Measurements from ENCODE around the gene MTUS2.
"Not testable (repeated sequence)": the region's sequence is repeated elsewhere in the genome, so short reads cannot be mapped to it uniquely, and the experiment has no call there.

Gene MTUS2

GRCh38 chr13:29190298-29190697 lies 370.2 kb downstream of the MTUS2 start:
- H3K4me3 ChIP-seq (ENCODE audit: low read length) = no peak overlapping the region
- TF ChIP-seq, protein P1, sequence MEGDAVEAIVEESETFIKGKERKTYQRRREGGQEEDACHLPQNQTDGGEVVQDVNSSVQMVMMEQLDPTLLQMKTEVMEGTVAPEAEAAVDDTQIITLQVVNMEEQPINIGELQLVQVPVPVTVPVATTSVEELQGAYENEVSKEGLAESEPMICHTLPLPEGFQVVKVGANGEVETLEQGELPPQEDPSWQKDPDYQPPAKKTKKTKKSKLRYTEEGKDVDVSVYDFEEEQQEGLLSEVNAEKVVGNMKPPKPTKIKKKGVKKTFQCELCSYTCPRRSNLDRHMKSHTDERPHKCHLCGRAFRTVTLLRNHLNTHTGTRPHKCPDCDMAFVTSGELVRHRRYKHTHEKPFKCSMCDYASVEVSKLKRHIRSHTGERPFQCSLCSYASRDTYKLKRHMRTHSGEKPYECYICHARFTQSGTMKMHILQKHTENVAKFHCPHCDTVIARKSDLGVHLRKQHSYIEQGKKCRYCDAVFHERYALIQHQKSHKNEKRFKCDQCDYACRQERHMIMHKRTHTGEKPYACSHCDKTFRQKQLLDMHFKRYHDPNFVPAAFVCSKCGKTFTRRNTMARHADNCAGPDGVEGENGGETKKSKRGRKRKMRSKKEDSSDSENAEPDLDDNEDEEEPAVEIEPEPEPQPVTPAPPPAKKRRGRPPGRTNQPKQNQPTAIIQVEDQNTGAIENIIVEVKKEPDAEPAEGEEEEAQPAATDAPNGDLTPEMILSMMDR (conservative IDR thresholded peaks at IDR 0.05; ENCODE audit: low read depth, low read length) = no peak
- DNase-seq (ENCODE audit: low read depth) = no peak

GRCh38 chr13:29193083-29193482 lies 372.9 kb downstream of the MTUS2 start:
- TF ChIP-seq, protein P1 (conservative IDR thresholded peaks at IDR 0.05; ENCODE audit: low read depth, low read length) = no peak
- H3K4me3 ChIP-seq (ENCODE audit: low read length) = no peak overlapping the region
- no peak for DNase-seq (ENCODE audit: low read depth)

DNA sequence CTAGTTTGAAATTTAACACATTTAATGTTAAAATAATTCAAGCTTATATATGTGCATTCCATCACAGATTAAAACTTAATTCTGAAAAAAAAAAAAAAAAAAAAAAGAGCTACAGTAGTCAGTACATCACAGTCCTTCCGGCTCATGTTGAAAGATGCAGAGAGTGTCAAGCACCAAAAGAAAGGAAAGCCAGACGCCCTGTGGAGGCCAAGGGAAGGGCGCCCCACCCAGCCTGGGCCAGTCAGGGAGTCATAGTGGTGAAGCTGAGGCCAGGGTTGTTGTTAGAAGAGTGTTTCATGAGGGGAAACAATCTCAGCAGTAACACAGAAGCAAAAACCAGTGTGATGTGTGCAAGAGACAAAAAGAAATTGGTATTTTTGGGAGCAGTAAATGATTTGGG lies 375.3 kb downstream of the MTUS2 start:
- H3K4me3 ChIP-seq (ENCODE audit: low read length) = no peak overlapping the region
- TF ChIP-seq, protein P1 (conservative IDR thresholded peaks at IDR 0.05; ENCODE audit: low read depth, low read length) = no peak
- no peak for DNase-seq (ENCODE audit: low read depth)

GRCh38 chr13:29196409-29197074 lies 376.4 kb downstream of the MTUS2 start:
- TF ChIP-seq, protein P1 (conservative IDR thresholded peaks at IDR 0.05; ENCODE audit: low read depth, low read length) = no peak
- no peak for DNase-seq (ENCODE audit: low read depth)
- H3K4me3 ChIP-seq (ENCODE audit: low read length) = no peak overlapping the region

DNA sequence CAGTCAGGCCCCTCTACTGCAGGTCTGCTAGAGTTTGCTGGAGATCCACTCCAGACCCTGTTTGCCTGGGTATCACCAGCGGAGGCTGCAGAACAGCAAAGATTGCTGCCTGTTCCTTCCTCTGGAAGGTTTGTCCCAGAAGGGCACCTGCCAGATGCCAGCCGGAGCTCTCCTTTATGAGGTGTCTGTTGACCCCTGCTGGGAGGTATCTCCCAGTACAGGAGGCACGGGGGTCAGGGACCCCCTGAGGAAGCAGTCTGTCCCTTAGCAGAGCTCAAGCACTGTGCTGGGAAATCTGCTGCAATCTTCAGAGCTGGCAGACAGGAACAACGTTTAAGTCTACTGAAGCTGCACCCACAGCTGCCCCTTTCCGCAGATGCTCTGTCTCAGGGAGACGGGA lies 382.6 kb downstream of the MTUS2 start:
- not testable (repeated sequence) for DNase-seq (ENCODE audit: low read depth); H3K4me3 ChIP-seq (ENCODE audit: low read length)

DNA sequence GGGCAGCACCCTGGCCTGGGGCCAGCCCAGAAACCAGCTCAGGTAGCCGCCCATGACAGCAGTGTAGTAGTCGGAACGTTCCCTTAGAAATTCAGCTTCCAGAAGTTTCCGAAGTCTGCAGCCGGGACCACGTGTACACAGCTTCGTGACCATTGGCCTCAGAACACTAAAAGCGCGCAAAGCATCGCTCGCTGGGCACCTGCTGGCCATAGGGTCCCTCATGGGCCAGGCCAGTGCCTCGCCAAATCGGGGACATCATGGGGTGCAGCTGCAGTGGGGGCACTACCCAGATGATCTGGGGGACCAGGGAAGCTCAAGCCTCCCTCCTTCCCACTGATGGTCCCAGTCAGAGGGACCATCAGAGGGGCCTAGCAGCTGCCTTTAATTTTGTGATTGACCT lies 384.5 kb downstream of the MTUS2 start:
- DNase-seq (ENCODE audit: low read depth) = no peak
- TF ChIP-seq, protein P1 (conservative IDR thresholded peaks at IDR 0.05; ENCODE audit: low read depth, low read length) = no peak
- H3K4me3 ChIP-seq (ENCODE audit: low read length) = no peak overlapping the region

DNA sequence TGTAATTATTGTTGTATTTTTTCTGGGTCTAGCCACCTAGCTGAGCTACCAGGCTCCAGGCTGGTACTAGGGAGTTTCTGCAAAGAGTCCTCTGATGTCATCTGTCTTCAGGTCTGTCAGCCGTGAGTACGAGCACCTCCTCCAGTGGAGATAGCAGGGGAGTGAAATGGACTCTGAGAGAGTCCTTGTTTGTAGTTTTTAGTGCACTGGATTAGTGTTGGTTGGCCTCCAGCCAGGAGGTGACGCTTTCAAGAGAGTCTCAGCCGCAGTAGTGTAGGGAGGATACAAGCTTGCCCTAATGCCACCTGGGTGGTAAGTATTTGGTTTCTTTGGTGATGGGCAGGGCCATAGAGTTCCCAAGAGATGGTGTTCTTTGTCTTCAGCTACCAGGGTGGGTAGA lies 390.5 kb downstream of the MTUS2 start:
- no peak overlapping the region for H3K4me3 ChIP-seq (ENCODE audit: low read length)
- TF ChIP-seq, protein P1 (conservative IDR thresholded peaks at IDR 0.05; ENCODE audit: low read depth, low read length) = no peak
- no peak for DNase-seq (ENCODE audit: low read depth)

- not testable (repeated sequence) for H3K4me3 ChIP-seq (ENCODE audit: low read length); DNase-seq (ENCODE audit: low read depth)
Observed at GRCh38 chr13:29211162-29211561, 391.0 kb downstream of the MTUS2 start.
